PC-3 (cell line): ENCODE data around the gene AICDA. TPM values are rescaled to one million over a fixed set of nuclear protein-coding genes. Genes with fewer than 3 reads are reported as not detected.
"Not testable (repeated sequence)": the region's sequence is repeated elsewhere in the genome, so short reads cannot be mapped to it uniquely, and the experiment has no call there.

Experiments
- ATAC-seq: fragments of 200-7000 bp; cut with Tn5 transposase; 2 replicates; pipeline ENCODE4 v1.9.1; 2020; ENCODE audit warnings: mild to moderate bottlenecking, moderate library complexity
- BruUV-seq: library from RNA; stranded (reverse); fragments of 400-500 nt; replicated peaks from 2 replicates; lab custom pipeline; 2021; lab: Mats Ljungman, UMichigan
- CTCF ChIA-PET: fragments of 300-600 bp; sonication (Branson Sonifier 250); formaldehyde crosslinking; loops from one replicate; lab custom pipeline; 2022; ENCODE audit warnings: antibody characterized with exemption; lab: Charles Lee
- POLR2A ChIA-PET: fragments of 300-600 bp; sonication (Branson Sonifier 250); formaldehyde crosslinking; loops from one replicate; lab custom pipeline; 2022; ENCODE audit warnings: antibody characterized with exemption; ENCODE audit not compliant: unreplicated experiment; lab: Charles Lee
- DNase-seq: peaks from one replicate; pipeline ENCODE4 v3.0.0-alpha.2; 2015
- H2AFZ ChIP-seq: fragments of 300-600 bp; sonication (generic); 2 replicates; pipeline ENCODE4 v1.6.0; 2016; ENCODE audit warnings: antibody characterized with exemption, low read length
- H3F3A ChIP-seq: fragments of 300-600 bp; sonication (generic); one replicate; pipeline ENCODE4 v1.6.0; 2017; ENCODE audit warnings: antibody characterized with exemption, low read length, control low read depth, mild to moderate bottlenecking; ENCODE audit not compliant: unreplicated experiment
- H3K27ac ChIP-seq: fragments of 300-600 bp; sonication (generic); 2 replicates; pipeline ENCODE4 v1.5.1; 2016; ENCODE audit warnings: mild to moderate bottlenecking, low read length
- H3K27me3 ChIP-seq: fragments of 300-600 bp; sonication (generic); 2 replicates; pipeline ENCODE4 v1.6.1; 2016; ENCODE audit warnings: low read length, mixed read lengths
- H3K36me3 ChIP-seq: fragments of 300-600 bp; sonication (generic); 2 replicates; pipeline ENCODE4 v1.6.1; 2016; ENCODE audit warnings: low read depth, mixed run types, low read length, mixed read lengths
- H3K4me1 ChIP-seq: fragments of 300-600 bp; sonication (generic); 2 replicates; pipeline ENCODE4 v1.5.1; 2016; ENCODE audit warnings: low read length; ENCODE audit not compliant: insufficient read depth
- H3K4me2 ChIP-seq: fragments of 300-600 bp; sonication (generic); 2 replicates; pipeline ENCODE4 v1.6.0; 2016; ENCODE audit warnings: low read length
- H3K4me3 ChIP-seq: fragments of 300-600 bp; sonication (generic); 2 replicates; pipeline ENCODE4 v1.5.1; 2016; ENCODE audit warnings: mild to moderate bottlenecking, low read length, mixed read lengths
- H3K79me2 ChIP-seq: fragments of 300-600 bp; sonication (generic); 2 replicates; pipeline ENCODE4 v1.6.1; 2017; ENCODE audit warnings: low read length, mixed read lengths
- H3K9ac ChIP-seq: fragments of 300-600 bp; sonication (generic); 2 replicates; pipeline ENCODE4 v1.6.0; 2016; ENCODE audit warnings: mild to moderate bottlenecking, low read length
- H3K9me2 ChIP-seq: fragments of 300-600 bp; sonication (generic); replicated peaks from 2 replicates; pipeline ENCODE4 v1.6.1; 2016; ENCODE audit warnings: mixed run types, low read length, mixed read lengths
- H3K9me3 ChIP-seq: fragments of 300-600 bp; sonication (generic); 2 replicates; pipeline ENCODE4 v1.6.1; 2016; ENCODE audit warnings: low read length, mixed read lengths
- H4K20me1 ChIP-seq: fragments of 300-600 bp; sonication (generic); 2 replicates; pipeline ENCODE4 v1.6.1; 2016; ENCODE audit warnings: low read length, mixed read lengths
- CTCF ChIP-seq: fragments of 300-600 bp; sonication (generic); conservative IDR thresholded peaks from 2 replicates; pipeline ENCODE4 v1.5.1; 2017; ENCODE audit warnings: antibody characterized with exemption, low read depth, mild to moderate bottlenecking, low read length
- EZH2 ChIP-seq: fragments of 300-600 bp; sonication (generic); IDR thresholded peaks from one replicate; pipeline ENCODE4 v1.6.1; 2017; ENCODE audit warnings: antibody characterized with exemption, mild to moderate bottlenecking, low read length; ENCODE audit not compliant: unreplicated experiment
- EZH2phosphoT487 ChIP-seq: fragments of 300-600 bp; sonication (generic); IDR thresholded peaks from 2 replicates; pipeline ENCODE4 v1.6.1; 2018; ENCODE audit warnings: mild to moderate bottlenecking, antibody characterized with exemption, low read length, borderline replicate concordance
- intact Hi-C: fragments of 100-400 bp; cut with micrococcal nuclease; formaldehyde crosslinking; loops from 2 replicates; pipeline ENCODE4 v1.9.0; 2023
- total RNA-seq: library from RNA; depleted of rRNA; stranded (reverse); fragments of >200 nt; gene quantifications from 2 replicates; pipeline ENCODE4 v1.2.3, GENCODE V29; 2014

Gene AICDA
- total RNA-seq, 1 experiment from 2014 or later: not detected

GRCh38 chr12:8589679-8590078 lies 23.0 kb downstream of the AICDA start:
- Histone ChIP-seq H3K9me2 (no peaks in the 10 kb centered on the region), H3K4me1 (no peaks in the 10 kb centered on the region), H3K4me3 (no peak overlapping the region), H3F3A (no peaks in the 10 kb centered on the region), H4K20me1 (no peaks in the 10 kb centered on the region), H3K79me2 (no peaks in the 10 kb centered on the region), H2AFZ (no peak overlapping the region), H3K9ac (no peak overlapping the region), H3K27ac (no peak overlapping the region), H3K9me3 (no peaks in the 10 kb centered on the region), H3K27me3 (peaks cover 9% of the 10 kb centered on the region; the same call in 1 of the 2 replicates), H3K36me3 (no peaks in the 10 kb centered on the region), H3K4me2 (no peak overlapping the region)
- intact Hi-C loops: no loop called here
- ChIA-PET POLR2A (no interaction called here), CTCF (no interaction called here)
- no peak for DNase-seq
- no peak for TF ChIP-seq EZH2
- TF ChIP-seq EZH2phosphoT487: no peak
- TF ChIP-seq CTCF: no peak
- no peak for ATAC-seq
- no TSS peak for BruUV-seq

GRCh38 chr12:8584478-8584877 lies 28.2 kb downstream of the AICDA start:
- POLR2A ChIA-PET, intact Hi-C loops, H3K27ac ChIP-seq, H3K4me1 ChIP-seq, H3K27me3 ChIP-seq, H3K79me2 ChIP-seq, H3K36me3 ChIP-seq, H3K9me3 ChIP-seq, H3K4me3 ChIP-seq, H3K4me2 ChIP-seq, BruUV-seq, H3K9me2 ChIP-seq, DNase-seq, H3K9ac ChIP-seq, H2AFZ ChIP-seq, CTCF ChIA-PET, H4K20me1 ChIP-seq, ATAC-seq, H3F3A ChIP-seq: not testable (repeated sequence)

- Histone ChIP-seq H3K27me3 (peaks cover 3% of the 10 kb centered on the region; the same call in 1 of the 2 replicates), H3K4me3 (no peak overlapping the region), H3F3A (no peaks in the 10 kb centered on the region), H2AFZ (no peak overlapping the region), H3K9ac (no peak overlapping the region), H3K4me1 (no peaks in the 10 kb centered on the region), H3K79me2 (no peaks in the 10 kb centered on the region), H3K27ac (no peak overlapping the region), H3K9me2 (no peaks in the 10 kb centered on the region), H3K36me3 (no peaks in the 10 kb centered on the region), H3K4me2 (no peak overlapping the region), H3K9me3 (no peaks in the 10 kb centered on the region), H4K20me1 (no peaks in the 10 kb centered on the region)
- POLR2A ChIA-PET: no interaction called here
- CTCF ChIA-PET: no interaction called here
- no peak for TF ChIP-seq CTCF
- TF ChIP-seq EZH2phosphoT487: no peak
- no peak for TF ChIP-seq EZH2
- ATAC-seq (no peak), DNase-seq (no peak)
- intact Hi-C loops: no loop called here
- no TSS peak for BruUV-seq
Measured at GRCh38 chr12:8584004-8584403, 28.7 kb downstream of the AICDA start.
